ENCODE data around the gene MLLT10. TPM values are rescaled to one million over a fixed set of nuclear protein-coding genes. Genes with fewer than 3 reads are reported as not detected.

The MLLT10 gene
- total RNA-seq, 1 donor from 2014 or later: 43.9 TPM

DNA sequence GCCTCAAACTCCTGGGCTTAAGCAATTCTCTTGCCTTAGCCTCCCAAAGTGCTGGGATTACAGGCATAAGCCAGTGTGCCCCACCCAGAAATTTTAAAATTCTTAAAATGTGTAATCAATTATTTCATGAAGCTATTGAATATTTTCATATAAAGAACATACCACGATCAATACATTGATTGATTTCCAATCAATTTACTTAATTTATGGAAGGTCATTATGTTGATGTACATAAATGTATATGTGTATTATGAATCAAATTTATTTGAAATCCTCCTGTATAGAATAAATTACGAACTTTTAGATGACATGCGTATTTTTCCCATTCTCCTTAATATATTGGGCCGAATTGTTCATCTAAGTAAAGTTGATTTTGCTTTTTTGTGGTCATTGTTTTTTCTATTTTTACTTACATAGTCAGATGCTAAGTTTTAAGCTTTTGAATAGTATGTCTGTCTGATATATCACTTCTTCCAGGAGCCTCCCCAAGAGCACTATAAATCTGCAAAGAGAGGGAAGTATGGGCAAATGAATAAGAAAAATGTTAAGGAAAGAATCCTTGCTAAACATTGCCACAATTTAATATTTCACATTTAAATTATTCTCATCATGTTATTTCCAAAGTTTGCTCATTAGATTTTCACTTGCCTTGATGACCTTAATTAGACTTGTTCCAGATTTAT lies 43.9 kb upstream of the MLLT10 start:
- Mint-ChIP-seq H3K27me3 (ENCODE audit: unreplicated experiment) (no peaks in the 10 kb centered on the region), H3K9me3 (ENCODE audit: unreplicated experiment) (no peaks in the 10 kb centered on the region), H3K36me3 (ENCODE audit: unreplicated experiment) (no peaks in the 10 kb centered on the region), H3K4me3 (ENCODE audit: unreplicated experiment) (no peak overlapping the region), H3K4me1 (ENCODE audit: unreplicated experiment) (peaks cover 18% of the 10 kb centered on the region), H3K27ac (ENCODE audit: unreplicated experiment) (no peak overlapping the region)
- TF ChIP-seq, protein P1, sequence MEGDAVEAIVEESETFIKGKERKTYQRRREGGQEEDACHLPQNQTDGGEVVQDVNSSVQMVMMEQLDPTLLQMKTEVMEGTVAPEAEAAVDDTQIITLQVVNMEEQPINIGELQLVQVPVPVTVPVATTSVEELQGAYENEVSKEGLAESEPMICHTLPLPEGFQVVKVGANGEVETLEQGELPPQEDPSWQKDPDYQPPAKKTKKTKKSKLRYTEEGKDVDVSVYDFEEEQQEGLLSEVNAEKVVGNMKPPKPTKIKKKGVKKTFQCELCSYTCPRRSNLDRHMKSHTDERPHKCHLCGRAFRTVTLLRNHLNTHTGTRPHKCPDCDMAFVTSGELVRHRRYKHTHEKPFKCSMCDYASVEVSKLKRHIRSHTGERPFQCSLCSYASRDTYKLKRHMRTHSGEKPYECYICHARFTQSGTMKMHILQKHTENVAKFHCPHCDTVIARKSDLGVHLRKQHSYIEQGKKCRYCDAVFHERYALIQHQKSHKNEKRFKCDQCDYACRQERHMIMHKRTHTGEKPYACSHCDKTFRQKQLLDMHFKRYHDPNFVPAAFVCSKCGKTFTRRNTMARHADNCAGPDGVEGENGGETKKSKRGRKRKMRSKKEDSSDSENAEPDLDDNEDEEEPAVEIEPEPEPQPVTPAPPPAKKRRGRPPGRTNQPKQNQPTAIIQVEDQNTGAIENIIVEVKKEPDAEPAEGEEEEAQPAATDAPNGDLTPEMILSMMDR (IDR thresholded peaks at IDR 0.05): no peak
- no peak for DNase-seq (ENCODE audit: extremely low spot score, unreplicated experiment)

DNA sequence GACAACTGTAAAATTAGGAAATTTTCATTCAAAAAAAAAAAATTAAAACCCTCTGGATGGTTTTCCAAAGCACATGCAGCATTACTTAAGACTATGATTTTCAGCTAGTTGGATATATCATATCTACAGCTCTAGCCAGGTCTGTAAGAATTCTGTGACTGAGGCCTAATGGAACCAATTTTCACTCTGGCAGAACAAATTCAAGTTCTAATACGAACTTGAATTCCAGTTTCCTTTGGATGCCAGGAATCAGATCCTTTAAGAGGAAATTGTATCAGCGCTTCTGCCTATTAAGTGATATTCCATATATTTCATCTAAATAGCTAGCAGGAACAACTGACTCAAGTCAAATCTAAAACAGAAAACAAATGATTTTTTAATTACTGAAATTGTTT lies 43.3 kb upstream of the MLLT10 start:
- no peaks in the 10 kb centered on the region for H3K9me3 Mint-ChIP-seq (ENCODE audit: unreplicated experiment)
- peaks cover 19% of the 10 kb centered on the region for H3K4me1 Mint-ChIP-seq (ENCODE audit: unreplicated experiment)
- H3K27me3 Mint-ChIP-seq (ENCODE audit: unreplicated experiment): no peaks in the 10 kb centered on the region

DNA sequence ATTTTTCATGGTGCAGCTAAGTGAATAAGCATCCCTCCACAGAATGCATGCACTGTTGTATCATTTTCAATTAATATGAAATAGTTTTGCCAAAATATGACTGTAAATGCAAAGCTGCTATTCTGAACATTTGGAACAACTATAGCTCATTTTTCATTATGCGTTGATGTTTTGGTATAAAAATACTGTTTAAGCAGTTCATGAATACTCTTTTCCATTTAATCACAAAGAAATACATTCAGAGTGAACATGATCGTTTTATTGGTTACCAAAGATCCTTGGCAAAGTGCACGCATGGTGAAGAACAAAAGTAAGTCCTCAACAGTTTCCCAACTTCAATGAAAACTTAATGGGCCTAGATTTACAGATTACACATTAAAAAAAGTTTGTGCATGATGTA lies 41.6 kb upstream of the MLLT10 start:
- Mint-ChIP-seq H3K27me3 (ENCODE audit: unreplicated experiment) (no peaks in the 10 kb centered on the region), H3K4me3 (ENCODE audit: unreplicated experiment) (no peak overlapping the region)
- no peak for DNase-seq (ENCODE audit: extremely low spot score, unreplicated experiment)

More for the DNA sequence above, 43.3 kb upstream of the MLLT10 start:
- no peaks in the 10 kb centered on the region for H3K36me3 Mint-ChIP-seq (ENCODE audit: unreplicated experiment)
- TF ChIP-seq, protein P1 (IDR thresholded peaks at IDR 0.05): no peak
- no peak for DNase-seq (ENCODE audit: extremely low spot score, unreplicated experiment)
- no peak overlapping the region for H3K4me3 Mint-ChIP-seq (ENCODE audit: unreplicated experiment)
- H3K27ac Mint-ChIP-seq (ENCODE audit: unreplicated experiment): no peak overlapping the region

DNA sequence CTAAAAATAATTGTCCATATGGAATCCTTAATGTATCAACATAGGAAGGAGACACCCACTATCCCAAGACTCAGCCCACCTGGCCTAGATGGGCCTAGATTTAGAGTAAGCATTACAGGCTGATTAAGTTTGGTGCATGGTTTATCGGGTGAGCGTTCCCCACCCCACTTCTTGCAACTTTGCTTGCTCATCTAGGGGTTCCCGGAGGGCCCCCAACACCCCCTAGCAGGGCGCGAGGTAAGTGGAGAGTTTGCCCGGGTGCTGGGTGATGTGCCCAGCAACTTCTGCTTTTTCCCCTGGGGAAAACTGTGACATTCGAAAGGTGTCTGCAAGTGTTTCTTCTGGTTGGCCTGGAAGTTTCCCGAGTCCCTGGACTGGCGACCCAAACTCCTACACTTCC lies 40.2 kb upstream of the MLLT10 start:
- Mint-ChIP-seq H3K36me3 (ENCODE audit: unreplicated experiment) (no peaks in the 10 kb centered on the region), H3K27ac (ENCODE audit: unreplicated experiment) (no peak overlapping the region), H3K4me1 (ENCODE audit: unreplicated experiment) (peaks cover 27% of the 10 kb centered on the region), H3K27me3 (ENCODE audit: unreplicated experiment) (no peaks in the 10 kb centered on the region), H3K4me3 (ENCODE audit: unreplicated experiment) (peak overlapping the region; percentile 84), H3K9me3 (ENCODE audit: unreplicated experiment) (no peaks in the 10 kb centered on the region)
- TF ChIP-seq, protein P1 (IDR thresholded peaks at IDR 0.05): no peak
- DNase-seq (ENCODE audit: extremely low spot score, unreplicated experiment): peak; percentile 65

More for the DNA sequence above, 41.6 kb upstream of the MLLT10 start:
- Mint-ChIP-seq H3K27ac (ENCODE audit: unreplicated experiment) (no peak overlapping the region), H3K36me3 (ENCODE audit: unreplicated experiment) (no peaks in the 10 kb centered on the region), H3K9me3 (ENCODE audit: unreplicated experiment) (no peaks in the 10 kb centered on the region), H3K4me1 (ENCODE audit: unreplicated experiment) (peaks cover 22% of the 10 kb centered on the region)
- TF ChIP-seq, protein P1 (IDR thresholded peaks at IDR 0.05): no peak

DNA sequence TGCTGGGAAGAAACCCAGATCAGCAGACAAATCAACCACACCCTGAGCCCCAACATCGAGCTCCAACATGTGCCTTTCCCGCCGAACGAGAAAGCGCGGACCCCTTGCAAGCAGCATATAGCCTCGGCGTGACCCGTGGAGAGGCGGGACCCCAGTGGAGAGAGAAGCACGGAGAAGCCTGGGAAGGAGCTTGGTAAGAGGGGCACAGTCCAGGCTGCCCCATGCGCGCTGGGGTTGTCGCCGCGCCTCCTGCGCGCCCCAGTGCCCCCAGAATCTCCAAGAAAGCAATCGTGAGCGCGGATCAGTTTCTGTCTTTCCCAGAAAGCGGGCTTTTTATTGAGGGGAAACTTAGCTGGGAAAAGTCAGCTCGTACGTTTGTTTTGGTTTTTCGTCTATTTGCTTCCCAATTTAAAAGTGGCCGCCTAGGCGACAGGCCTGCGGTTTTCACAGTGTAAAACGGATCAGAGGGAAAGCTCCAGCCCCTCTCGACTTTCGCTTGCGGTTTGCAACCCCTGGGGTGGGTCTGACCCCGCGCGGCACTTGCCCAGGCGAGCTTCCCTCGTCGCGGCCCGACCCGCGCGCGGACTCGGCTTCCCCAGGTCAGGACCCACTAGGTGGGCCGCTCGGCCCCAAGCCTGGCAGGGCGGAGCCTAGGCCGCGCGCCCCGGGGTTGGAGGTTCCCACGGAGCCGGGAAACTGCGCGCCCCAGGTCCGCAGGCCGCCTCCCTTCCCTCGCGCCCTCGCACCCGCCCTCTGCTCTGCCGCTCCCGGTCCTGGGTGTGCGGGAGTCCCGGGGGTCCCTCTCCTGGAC lies 39.6 kb upstream of the MLLT10 start:
- TF ChIP-seq, protein P1 (IDR thresholded peaks at IDR 0.05): no peak
- peak; percentile 84 for DNase-seq (ENCODE audit: extremely low spot score, unreplicated experiment)
- Mint-ChIP-seq H3K27me3 (ENCODE audit: unreplicated experiment) (peaks cover 5% of the 10 kb centered on the region), H3K4me3 (ENCODE audit: unreplicated experiment) (peak overlapping the region; percentile 84), H3K36me3 (ENCODE audit: unreplicated experiment) (no peaks in the 10 kb centered on the region), H3K4me1 (ENCODE audit: unreplicated experiment) (peaks cover 22% of the 10 kb centered on the region), H3K9me3 (ENCODE audit: unreplicated experiment) (no peaks in the 10 kb centered on the region), H3K27ac (ENCODE audit: unreplicated experiment) (peak overlapping the region; percentile 80)

Measured in osteocyte (in vitro differentiated cells).